Right lobe of liver (tissue), 4 donors: ENCODE data around the gene STK24.

Source experiments
- CTCF ChIP-seq, 4 donors: fragments of 200-600 bp in 3 of 4; fragments of 450-650 bp in 1 of 4; IDR thresholded peaks; one replicate each; pipeline versions ENCODE4 v1.5.1 to v1.8.0; 2016 to 2022; ENCODE audit warnings: antibody characterized with exemption in 4 of 4, mild to moderate bottlenecking in 2 of 4
- POLR2A ChIP-seq: fragments of 450-650 bp; IDR thresholded peaks from one replicate; pipeline ENCODE4 v1.6.1; 2017; ENCODE audit warnings: antibody characterized with exemption, mild to moderate bottlenecking
- donor health status: DM: no; HTN: no; CAD: no.
- donor health status: DM: no; HTN: no; CAD: no.
- donor health status: DM: no; HTN: yes; CAD: no.

- TF ChIP-seq CTCF (IDR thresholded peaks at IDR 0.05) (no peak), POLR2A (no peak)
These were observed 35.7 kb downstream of the STK24 start for GRCh38 chr13:98541191-98541590.
